HepG2 (cell line): ENCODE results near the gene USP20. TPM values are rescaled to one million over a fixed set of nuclear protein-coding genes. Genes with fewer than 3 reads are reported as not detected.

ENCODE experiments used
- ATAC-seq: fragments of 200-7000 bp; cut with Tn5 transposase; 3 replicates; pipeline ENCODE4 v1.9.1; 2020; ENCODE audit warnings: mild to moderate bottlenecking, moderate library complexity
- BruUV-seq: library from RNA; stranded (reverse); fragments of 400-500 nt; replicated peaks from 2 replicates; lab custom pipeline; 2021; lab: Mats Ljungman, UMichigan
- CTCF ChIA-PET: fragments of 300-600 bp; formaldehyde crosslinking; extraction: SDS; loops from one replicate; lab custom pipeline; 2021; ENCODE audit warnings: low total read pairs, inconsistent platforms, low intra/inter-chr PET ratio; lab: Yijun Ruan, JAX
- POLR2A ChIA-PET: fragments of 350-600 bp; sonication (Branson Sonifier 250); formaldehyde crosslinking; loops from one replicate; lab custom pipeline; 2020; ENCODE audit warnings: antibody characterized with exemption, inconsistent platforms; lab: Yijun Ruan, JAX
- DNase-seq: peaks from one replicate; pipeline ENCODE4 v3.0.0-alpha.2; 2015; ENCODE audit warnings: low spot score
- FAIRE-seq: peaks from 3 replicates; lab custom pipeline; 2011; peaks lifted over from hg19 to GRCh38; lab: Jason Lieb, UNC
- H2AFZ ChIP-seq: one replicate; pipeline ENCODE4 v1.6.1; 2011; ENCODE audit warnings: low read length, inconsistent platforms
- H3K27ac ChIP-seq: fragments of 300-600 bp; 3 replicates; pipeline ENCODE4 v1.8.0; 2011; ENCODE audit warnings: mixed run types, mild to moderate bottlenecking, mixed read lengths, low read length, inconsistent platforms; ENCODE audit not compliant: insufficient read depth; ENCODE audit errors: extremely low read length
- H3K27me3 ChIP-seq, 2 experiments: fragments of 200-600 bp in 1 of 2; 2 replicates in 1 of 2; 3 replicates in 1 of 2; pipeline versions ENCODE4 v1.6.0 to v1.8.0; 2011; ENCODE audit warnings: low read length in 2 of 2, mild to moderate bottlenecking in 2 of 2, moderate library complexity in 2 of 2, inconsistent platforms in 1 of 2; ENCODE audit not compliant: insufficient read depth in 2 of 2, control insufficient read depth in 1 of 2
- H3K36me3 ChIP-seq, 2 experiments: fragments of 200-600 bp in 1 of 2; replicated peaks in 1 of 2; 2 replicates in 1 of 2; 3 replicates in 1 of 2; pipeline versions ENCODE4 v1.5.1 to v1.8.0; 2011; ENCODE audit warnings: low read length in 2 of 2, inconsistent platforms in 1 of 2; ENCODE audit not compliant: insufficient read depth in 2 of 2, control insufficient read depth in 1 of 2
- H3K4me1 ChIP-seq: 2 replicates; pipeline ENCODE4 v1.5.1; 2012; ENCODE audit warnings: low read length, inconsistent platforms; ENCODE audit not compliant: insufficient read depth
- H3K4me2 ChIP-seq: 2 replicates; pipeline ENCODE4 v1.6.0; 2011; ENCODE audit warnings: low read depth, low read length, inconsistent platforms
- H3K4me3 ChIP-seq, 3 experiments: fragments of 200-600 bp in 1 of 3; sonication (generic), shearing (Covaris generic) in 1 of 3; replicated peaks in 1 of 3; 2 replicates each; pipeline ENCODE4 v1.5.1; 2011 to 2016; ENCODE audit warnings: low read length in 3 of 3, inconsistent platforms in 2 of 3, low read depth in 2 of 3, mild to moderate bottlenecking in 2 of 3, control low read depth in 1 of 3, mixed read lengths in 1 of 3; ENCODE audit not compliant: insufficient read depth in 1 of 3
- H3K79me2 ChIP-seq: one replicate; pipeline ENCODE4 v1.6.1; 2011; ENCODE audit warnings: low read length, inconsistent platforms; ENCODE audit not compliant: insufficient read depth
- H3K9ac ChIP-seq: 2 replicates; pipeline ENCODE4 v1.6.0; 2011; ENCODE audit warnings: mild to moderate bottlenecking, low read depth, low read length, inconsistent platforms; ENCODE audit not compliant: insufficient read depth
- H3K9me3 ChIP-seq: 2 replicates; pipeline ENCODE4 v1.5.1; 2012; ENCODE audit warnings: mild to moderate bottlenecking, low read length
- H4K20me1 ChIP-seq: 2 replicates; pipeline ENCODE4 v1.6.0; 2011; ENCODE audit warnings: inconsistent platforms, mild to moderate bottlenecking, low read length, moderate library complexity; ENCODE audit not compliant: insufficient read depth
- KDM4B ChIP-seq: sonication (generic); formaldehyde crosslinking; IDR thresholded peaks from 2 replicates; pipeline ENCODE4 v1.4.0; 2020; ENCODE audit warnings: missing genetic modification reagents
- NR3C1 ChIP-seq: sonication (generic); formaldehyde crosslinking; IDR thresholded peaks from 2 replicates; pipeline ENCODE4 v1.4.0; 2020; ENCODE audit warnings: missing genetic modification reagents
- THYN1 ChIP-seq: sonication (generic); formaldehyde crosslinking; IDR thresholded peaks from 2 replicates; pipeline ENCODE4 v1.8.1; 2023; ENCODE audit warnings: low read depth, mild to moderate bottlenecking, moderate library complexity, missing genetic modification reagents, borderline replicate concordance
- ZNF124 ChIP-seq: sonication (generic); formaldehyde crosslinking; IDR thresholded peaks from 2 replicates; pipeline ENCODE4 v1.4.0; 2020; ENCODE audit warnings: missing genetic modification reagents
- ZNF552 ChIP-seq: sonication (generic); formaldehyde crosslinking; IDR thresholded peaks from 2 replicates; pipeline ENCODE4 v1.9.0; 2022; ENCODE audit warnings: missing genetic modification reagents, mild to moderate bottlenecking, borderline replicate concordance
- WGBS: methylation state at CpG from one replicate; pipeline ENCODE4 v1.1.6; 2017; ENCODE audit warnings: low lambda C conversion rate; 5-methylcytosine and 5-hydroxymethylcytosine counted together
- in situ Hi-C: cut with HindIII; loops from 2 replicates; pipeline ENCODE4 v1.10.0; 2017; ENCODE audit warnings: low pct_unique_long_range_greater_than_20kb; ENCODE audit not compliant: extremely low pct_ligation_motif_present
- intact Hi-C: fragments of 100-400 bp; cut with micrococcal nuclease; formaldehyde crosslinking; loops from one replicate; pipeline ENCODE4 v1.10.0; 2022; ENCODE audit not compliant: unreplicated experiment
- polyA plus RNA-seq, 8 experiments: library from polyadenylated mRNA; depleted of rRNA in 3 of 8; stranded (reverse) in 7 of 8; unstranded in 1 of 8; fragments of >200 nt; fragmentation: Illumina TruSeq in 4 of 8; extraction: Trizol in 4 of 8; gene quantifications; 2 replicates each; pipeline versions ENCODE4 v1.2.1 to v1.2.3, GENCODE V29; 2011 to 2016; ENCODE audit warnings: low read depth in 4 of 8, missing spikeins in 1 of 8, mixed read lengths in 1 of 8; ENCODE audit not compliant: insufficient read depth in 1 of 8
- total RNA-seq, 5 experiments: library from RNA; depleted of rRNA; stranded (reverse); fragments of >200 nt; fragmentation: Illumina TruSeq; extraction: Trizol; gene quantifications; 2 replicates each; pipeline ENCODE4 v1.2.3, GENCODE V29; 2016; ENCODE audit warnings: low read depth in 1 of 5
- TF ChIP-seq, protein P1 (sequence below): sonication (generic); formaldehyde crosslinking; IDR thresholded peaks from 2 replicates; pipeline ENCODE4 v1.4.0; 2020; ENCODE audit warnings: missing genetic modification reagents
- TF ChIP-seq, protein P2 (sequence below): sonication (generic); formaldehyde crosslinking; IDR thresholded peaks from 2 replicates; pipeline ENCODE4 v1.8.0; 2022; ENCODE audit warnings: mild to moderate bottlenecking, missing genetic modification reagents, moderate library complexity
- TF ChIP-seq, protein P3 (sequence below): IDR thresholded peaks from 2 replicates; pipeline ENCODE4 v1.6.1; 2016; ENCODE audit warnings: missing genetic modification reagents, missing compliant biosample characterization
- TF ChIP-seq, protein P4 (sequence below): sonication (generic); formaldehyde crosslinking; IDR thresholded peaks from 2 replicates; pipeline ENCODE4 v1.9.0; 2021; ENCODE audit warnings: missing genetic modification reagents, borderline replicate concordance

The USP20 gene
- total and polyA plus RNA-seq, 2 of the 13 experiments (the other 11 are each of a cell fraction or from before 2014, with no cell fraction given) = 4.4 to 5.9 TPM

DNA sequence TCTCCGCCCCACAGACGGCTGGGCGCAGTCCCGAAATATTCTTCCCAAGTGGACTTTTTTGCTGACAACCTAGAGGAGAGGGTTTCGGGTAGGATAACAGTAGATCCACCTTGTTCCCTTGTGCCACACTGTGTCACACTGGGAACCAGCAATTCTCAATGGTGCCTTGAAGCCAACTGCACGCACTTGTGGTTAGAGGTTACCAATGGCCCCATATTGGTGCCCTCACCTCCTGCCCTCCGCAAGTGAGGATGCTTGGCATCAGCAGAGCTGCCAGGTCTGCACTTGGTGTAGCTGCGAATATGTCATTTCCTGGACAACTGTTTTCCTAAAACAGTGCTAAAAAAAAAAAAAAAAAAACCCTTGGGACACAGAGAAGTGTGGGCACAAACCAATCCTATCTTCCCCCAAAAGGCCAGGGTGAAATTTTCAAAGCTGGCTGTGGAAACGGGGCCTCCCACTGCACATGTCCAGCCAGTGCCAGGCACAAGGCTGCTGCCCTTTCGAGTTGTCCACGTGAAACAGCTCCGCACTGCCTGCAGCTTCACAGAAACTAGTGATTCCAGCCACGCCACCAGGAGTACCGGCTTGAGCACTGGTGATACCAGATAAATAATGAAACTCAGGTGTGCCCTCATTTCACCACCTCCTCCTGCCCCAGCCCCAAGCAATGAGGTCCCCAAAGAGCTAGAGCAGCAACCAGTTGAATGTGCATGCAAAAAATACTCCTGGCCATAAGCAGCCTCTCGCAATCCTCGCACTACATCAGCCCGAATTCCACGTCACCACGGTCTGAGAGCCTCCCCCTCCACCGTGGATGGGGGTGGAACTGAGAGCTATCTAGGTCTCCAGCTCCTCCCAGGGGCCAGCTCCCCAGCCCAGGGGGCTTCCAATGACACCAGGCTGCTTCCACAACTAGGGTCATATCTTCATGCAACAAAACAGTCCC lies 51.2 kb downstream of the USP20 start:
- DNase-seq (no peak), ATAC-seq (no peak), FAIRE-seq (no peak)
- TF ChIP-seq, protein P1, sequence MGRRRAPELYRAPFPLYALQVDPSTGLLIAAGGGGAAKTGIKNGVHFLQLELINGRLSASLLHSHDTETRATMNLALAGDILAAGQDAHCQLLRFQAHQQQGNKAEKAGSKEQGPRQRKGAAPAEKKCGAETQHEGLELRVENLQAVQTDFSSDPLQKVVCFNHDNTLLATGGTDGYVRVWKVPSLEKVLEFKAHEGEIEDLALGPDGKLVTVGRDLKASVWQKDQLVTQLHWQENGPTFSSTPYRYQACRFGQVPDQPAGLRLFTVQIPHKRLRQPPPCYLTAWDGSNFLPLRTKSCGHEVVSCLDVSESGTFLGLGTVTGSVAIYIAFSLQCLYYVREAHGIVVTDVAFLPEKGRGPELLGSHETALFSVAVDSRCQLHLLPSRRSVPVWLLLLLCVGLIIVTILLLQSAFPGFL (CRISPR knock-in tag) = no peak
- TF ChIP-seq, protein P2, sequence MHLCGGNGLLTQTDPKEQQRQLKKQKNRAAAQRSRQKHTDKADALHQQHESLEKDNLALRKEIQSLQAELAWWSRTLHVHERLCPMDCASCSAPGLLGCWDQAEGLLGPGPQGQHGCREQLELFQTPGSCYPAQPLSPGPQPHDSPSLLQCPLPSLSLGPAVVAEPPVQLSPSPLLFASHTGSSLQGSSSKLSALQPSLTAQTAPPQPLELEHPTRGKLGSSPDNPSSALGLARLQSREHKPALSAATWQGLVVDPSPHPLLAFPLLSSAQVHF (CRISPR knock-in tag) = no peak
- TF ChIP-seq, protein P3, sequence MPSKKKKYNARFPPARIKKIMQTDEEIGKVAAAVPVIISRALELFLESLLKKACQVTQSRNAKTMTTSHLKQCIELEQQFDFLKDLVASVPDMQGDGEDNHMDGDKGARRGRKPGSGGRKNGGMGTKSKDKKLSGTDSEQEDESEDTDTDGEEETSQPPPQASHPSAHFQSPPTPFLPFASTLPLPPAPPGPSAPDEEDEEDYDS (CRISPR knock-in tag) = no peak
- TF ChIP-seq NR3C1 (CRISPR knock-in tag) (no peak), ZNF552 (CRISPR knock-in tag) (no peak), KDM4B (CRISPR knock-in tag) (no peak), ZNF124 (CRISPR knock-in tag) (no peak), THYN1 (no peak)
- TF ChIP-seq, protein P4, sequence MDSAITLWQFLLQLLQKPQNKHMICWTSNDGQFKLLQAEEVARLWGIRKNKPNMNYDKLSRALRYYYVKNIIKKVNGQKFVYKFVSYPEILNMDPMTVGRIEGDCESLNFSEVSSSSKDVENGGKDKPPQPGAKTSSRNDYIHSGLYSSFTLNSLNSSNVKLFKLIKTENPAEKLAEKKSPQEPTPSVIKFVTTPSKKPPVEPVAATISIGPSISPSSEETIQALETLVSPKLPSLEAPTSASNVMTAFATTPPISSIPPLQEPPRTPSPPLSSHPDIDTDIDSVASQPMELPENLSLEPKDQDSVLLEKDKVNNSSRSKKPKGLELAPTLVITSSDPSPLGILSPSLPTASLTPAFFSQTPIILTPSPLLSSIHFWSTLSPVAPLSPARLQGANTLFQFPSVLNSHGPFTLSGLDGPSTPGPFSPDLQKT (CRISPR knock-in tag) = no peak
- H3K27me3 ChIP-seq = no peaks in the 10 kb centered on the region; a peak in 1 of 5 replicates
- no TSS peak for BruUV-seq
- H3K79me2 ChIP-seq = no peaks in the 10 kb centered on the region
- peak overlapping the region; percentile 96; the same call in 1 of the 2 replicates for H3K4me2 ChIP-seq
- peaks cover 15% of the 10 kb centered on the region for H3K4me1 ChIP-seq
- no peaks in the 10 kb centered on the region for H4K20me1 ChIP-seq
- H3K27ac ChIP-seq = no peak overlapping the region
- H3K4me3 ChIP-seq = peak overlapping the region in 2 of 3 experiments; percentile 74 to 86; a peak in 1 of 6 replicates
- ChIA-PET CTCF (interaction anchor here (0.6 to 2.3 kb wide), 6 partner anchors 153 to 350 kb away, joined by 3 to 10 read pairs (median 4); partner anchors contain the start of gene FNBP1), POLR2A (interaction anchor here (0.7 to 3.1 kb wide), 4 partner anchors 80 to 167 kb away, joined by 3 to 15 read pairs (median 6); partner anchors contain the start of genes FNBP1 and GPR107)
- H3K36me3 ChIP-seq = peaks cover 4% of the 10 kb centered on the region in 2 experiments; a peak in 2 of 5 replicates
- intact Hi-C loops (loop anchor here (5.0 kb wide), 1 partner anchor 211 kb away; no protein-coding TSS in a partner anchor), in situ Hi-C loops (loop anchor here (5.0 to 10.0 kb wide), 2 partner anchors 156 to 218 kb away; partner anchors contain the start of gene FNBP1)
- 89% methylated on average over 20 of the region's 20 CpGs for WGBS
- no peak overlapping the region for H2AFZ ChIP-seq
- no peak overlapping the region for H3K9ac ChIP-seq
- H3K9me3 ChIP-seq = no peaks in the 10 kb centered on the region
